Upper lobe of left lung (tissue), 4 donors: ENCODE measurements around the gene PAX2.

Experiments used
- CTCF ChIP-seq, 6 experiments: fragments of 450-650 bp in 4 of 6; fragments of 200-600 bp in 2 of 6; sonication (generic) in 2 of 6; IDR thresholded peaks; one replicate each; pipeline ENCODE4 v1.5.1; 2016 to 2019; ENCODE audit warnings: antibody characterized with exemption in 6 of 6
- EP300 ChIP-seq, 4 donors: sonication (generic); formaldehyde crosslinking; IDR thresholded peaks; one replicate each; pipeline ENCODE4 v1.5.1; 2017; ENCODE audit warnings: antibody characterized with exemption in 4 of 4, control low read depth in 2 of 4
- POLR2A ChIP-seq, 4 donors: fragments of 450-650 bp; IDR thresholded peaks; one replicate each; pipeline ENCODE4 v1.5.1; 2016 to 2017; ENCODE audit warnings: antibody characterized with exemption in 4 of 4, mild to moderate bottlenecking in 2 of 4
- POLR2AphosphoS5 ChIP-seq, 2 donors: sonication (generic); formaldehyde crosslinking; IDR thresholded peaks; one replicate each; pipeline ENCODE4 v1.5.1; 2017; ENCODE audit warnings: antibody characterized with exemption in 2 of 2

- TF ChIP-seq CTCF (IDR thresholded peaks at IDR 0.05) (no peak), POLR2A (IDR thresholded peaks at IDR 0.05) (no peak), POLR2AphosphoS5 (IDR thresholded peaks at IDR 0.05) (no peak), EP300 (IDR thresholded peaks at IDR 0.05) (no peak)
These were observed 74.0 kb downstream of the PAX2 start for GRCh38 chr10:100819424-100819823.
